ENCODE results near the gene BPIFB6.

DNA sequence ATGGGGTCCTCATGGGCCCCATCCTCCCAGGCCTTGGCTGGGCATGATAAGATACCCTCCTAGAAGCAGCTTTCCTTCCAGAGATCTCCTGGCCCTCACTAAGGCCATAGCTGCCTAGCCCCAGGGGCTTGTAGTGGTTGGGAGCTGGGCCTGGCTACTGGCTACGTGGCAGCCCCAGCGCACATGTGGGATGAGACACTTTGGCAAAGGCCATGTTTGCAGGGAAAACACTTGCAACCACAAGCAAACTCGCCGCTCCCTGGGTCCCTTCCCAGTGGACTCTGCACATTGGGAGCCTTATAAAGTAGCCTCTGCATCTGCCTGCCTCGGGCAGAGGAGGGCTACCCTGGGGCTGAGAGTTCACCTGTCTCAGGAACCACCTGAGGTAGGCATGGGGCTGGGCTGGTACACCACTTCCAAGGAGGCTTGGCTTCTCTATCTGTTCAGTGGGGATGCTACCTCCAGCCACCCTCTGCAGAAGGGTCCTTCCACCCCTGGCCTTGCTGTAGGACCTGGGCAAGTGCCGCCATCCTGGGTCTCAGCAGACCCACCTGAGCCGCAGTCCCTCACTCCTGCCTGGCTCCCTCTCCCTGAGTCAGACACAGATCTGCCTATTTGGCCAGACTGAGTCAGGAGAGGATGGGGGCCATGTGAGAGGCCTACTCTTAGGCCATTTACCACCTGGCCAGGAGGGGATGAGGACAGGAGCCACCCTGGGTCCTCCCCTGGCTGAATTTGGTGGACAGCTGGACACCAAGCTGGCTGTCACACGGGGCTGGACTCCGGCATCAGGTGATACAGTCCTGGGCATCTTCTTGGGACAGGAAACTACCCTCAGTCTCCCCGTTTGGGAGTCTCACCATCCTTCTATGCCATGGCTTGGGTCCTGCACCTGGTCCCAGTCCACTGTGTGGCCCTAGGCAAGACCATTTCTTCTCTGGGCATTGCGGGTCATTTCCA lies 23.8 kb upstream of the BPIFB6 start, which contains the start of gene BPIFB2:
- no peak for TF ChIP-seq POLR2AphosphoS5 (IDR thresholded peaks at IDR 0.05; ENCODE audit: borderline replicate concordance, low read depth, low read length)
- TF ChIP-seq EZH2 (IDR thresholded peaks at IDR 0.05) = no peak
- TF ChIP-seq FOXP2 (optimal IDR thresholded peaks at IDR 0.05; ENCODE audit: control extremely low read depth, extremely low read length, insufficient read depth) = no peak

All from SK-N-MC (cell line).